Ishikawa (cell line): Measurements from ENCODE around the gene GUCY2F.

Experiments used
- CEBPB ChIP-seq: IDR thresholded peaks from 2 replicates; pipeline ENCODE4 v1.6.1; 2012
- CREB1 ChIP-seq: IDR thresholded peaks from 2 replicates; pipeline ENCODE4 v1.6.1; 2012; ENCODE audit warnings: low read depth
- EGR1 ChIP-seq: IDR thresholded peaks from 2 replicates; pipeline ENCODE4 v1.6.1; 2012
- EP300 ChIP-seq: IDR thresholded peaks from 2 replicates; pipeline ENCODE4 v1.6.1; 2012; ENCODE audit warnings: borderline replicate concordance
- FOXM1 ChIP-seq: IDR thresholded peaks from 2 replicates; pipeline ENCODE4 v1.6.1; 2012; ENCODE audit warnings: low read depth, borderline replicate concordance
- MAX ChIP-seq: IDR thresholded peaks from 2 replicates; pipeline ENCODE4 v1.6.1; 2012
- NFIC ChIP-seq: IDR thresholded peaks from 2 replicates; pipeline ENCODE4 v1.6.1; 2012
- RAD21 ChIP-seq: IDR thresholded peaks from 2 replicates; pipeline ENCODE4 v1.6.1; 2012; ENCODE audit warnings: low read depth
- REST ChIP-seq: IDR thresholded peaks from 2 replicates; pipeline ENCODE4 v1.6.1; 2012; ENCODE audit warnings: low read depth, mild to moderate bottlenecking
- TAF1 ChIP-seq: IDR thresholded peaks from 2 replicates; pipeline ENCODE4 v1.6.1; 2012; ENCODE audit warnings: low read depth, mild to moderate bottlenecking
- TCF12 ChIP-seq: IDR thresholded peaks from 2 replicates; pipeline ENCODE4 v1.6.1; 2012; ENCODE audit warnings: low read depth
- TEAD4 ChIP-seq: IDR thresholded peaks from 2 replicates; pipeline ENCODE4 v1.6.1; 2012
- USF1 ChIP-seq: IDR thresholded peaks from 2 replicates; pipeline ENCODE4 v1.6.1; 2012
- YY1 ChIP-seq: IDR thresholded peaks from 2 replicates; pipeline ENCODE4 v1.6.1; 2012; ENCODE audit warnings: low read depth
- ZBTB7A ChIP-seq: IDR thresholded peaks from 2 replicates; pipeline ENCODE4 v1.6.1; 2012; ENCODE audit warnings: low read depth

Gene GUCY2F

GRCh38 chrX:109372716-109373115, 109.2 kb downstream of the GUCY2F start:
- no peak for TF ChIP-seq TAF1
- no peak for TF ChIP-seq EP300

GRCh38 chrX:109372291-109372690, 109.6 kb downstream of the GUCY2F start:
- TF ChIP-seq EP300 (no peak), NFIC (no peak), TEAD4 (no peak), USF1 (no peak), YY1 (no peak), TAF1 (no peak), EGR1 (no peak), ZBTB7A (no peak), REST (no peak), CREB1 (no peak), MAX (no peak), RAD21 (no peak), CEBPB (no peak), FOXM1 (no peak), TCF12 (no peak)

- TF ChIP-seq REST (no peak), EGR1 (no peak), MAX (no peak), NFIC (no peak), CREB1 (no peak), TCF12 (no peak), FOXM1 (no peak), USF1 (no peak), CEBPB (no peak), TAF1 (no peak), ZBTB7A (no peak), YY1 (no peak), EP300 (no peak), RAD21 (no peak), TEAD4 (no peak)
These were observed 119.8 kb downstream of the GUCY2F start for GRCh38 chrX:109362101-109362500.

- TF ChIP-seq USF1 (no peak), FOXM1 (no peak)
These were observed 121.6 kb downstream of the GUCY2F start for GRCh38 chrX:109360301-109360700.

GRCh38 chrX:109357706-109358105, 124.2 kb downstream of the GUCY2F start:
- TF ChIP-seq ZBTB7A (no peak), CREB1 (no peak), FOXM1 (no peak), TAF1 (no peak), REST (no peak), TEAD4 (no peak), EP300 (no peak), USF1 (no peak), TCF12 (no peak), RAD21 (no peak), MAX (no peak), EGR1 (no peak), NFIC (no peak), CEBPB (no peak), YY1 (no peak)
